Measurements from ENCODE around the gene KCNS1. TPM values are rescaled to one million over a fixed set of nuclear protein-coding genes. Genes with fewer than 3 reads are reported as not detected.

KCNS1 gene
- total RNA-seq, 1 experiment from 2014 or later: not detected

- TF ChIP-seq ZBTB33 (IDR thresholded peaks at IDR 0.05; ENCODE audit: extremely low read depth, insufficient replicate concordance, low read length) (no peak), EZH2phosphoT487 (IDR thresholded peaks at IDR 0.05; ENCODE audit: borderline replicate concordance) (no peak), EGR1 (IDR thresholded peaks at IDR 0.05; ENCODE audit: low read depth) (no peak), CBX3 (IDR thresholded peaks at IDR 0.05; ENCODE audit: low read depth) (no peak), MAX (IDR thresholded peaks at IDR 0.05) (no peak), SP1 (IDR thresholded peaks at IDR 0.05; ENCODE audit: low read depth) (no peak)
Measured at GRCh38 chr20:45113865-45114264, 12.9 kb upstream of the KCNS1 start (continued).

- no peak overlapping the region for H3K9ac ChIP-seq (ENCODE audit: low read length)
- no peak overlapping the region for H2AFZ ChIP-seq (ENCODE audit: low read depth, low read length, poor library complexity, severe bottlenecking)
- intact Hi-C loops (cut with micrococcal nuclease): no loop called here
- no peak for TF ChIP-seq ZNF274 (IDR thresholded peaks at IDR 0.05; ENCODE audit: low read depth, low read length)
- TF ChIP-seq RAD21 (IDR thresholded peaks at IDR 0.05; ENCODE audit: low read depth): no peak
- TF ChIP-seq POLR2A (IDR thresholded peaks at IDR 0.05; ENCODE audit: borderline replicate concordance, extremely low read depth, insufficient read depth, insufficient read length): no peak
- no peak for TF ChIP-seq TCF7L2 (IDR thresholded peaks at IDR 0.05; ENCODE audit: borderline replicate concordance, extremely low read depth, insufficient read depth, insufficient read length)
- no peak for TF ChIP-seq REST (IDR thresholded peaks at IDR 0.05; ENCODE audit: low read depth)
- no peak for TF ChIP-seq POLR2AphosphoS5 (IDR thresholded peaks at IDR 0.05; ENCODE audit: low read depth, low read length)
- TF ChIP-seq EGR1 (IDR thresholded peaks at IDR 0.05; ENCODE audit: low read depth): no peak
- no peak for TF ChIP-seq CBX3 (IDR thresholded peaks at IDR 0.05; ENCODE audit: low read depth)
- TF ChIP-seq MAX (IDR thresholded peaks at IDR 0.05): no peak
- TF ChIP-seq YY1 (IDR thresholded peaks at IDR 0.05; ENCODE audit: extremely low read depth, insufficient replicate concordance, low read depth, low read length): no peak
- TF ChIP-seq SIN3A (IDR thresholded peaks at IDR 0.05; ENCODE audit: low read depth): no peak
- no peak for TF ChIP-seq FOSL1 (IDR thresholded peaks at IDR 0.05; ENCODE audit: low read depth)
- TF ChIP-seq EZH2phosphoT487 (IDR thresholded peaks at IDR 0.05; ENCODE audit: borderline replicate concordance): no peak
- no peak for TF ChIP-seq ZBTB33 (IDR thresholded peaks at IDR 0.05; ENCODE audit: extremely low read depth, insufficient replicate concordance, low read length)
- H3K4me2 ChIP-seq (ENCODE audit: low read length): no peak overlapping the region
- no TSS peak for BruUV-seq (replicated peaks)
- no peak overlapping the region for H3K27ac ChIP-seq (ENCODE audit: low read depth, low read length)
- H3K9me3 ChIP-seq (ENCODE audit: control insufficient read depth in 1 of 2, insufficient read depth in 1 of 2, low read depth in 1 of 2, low read length in 2 of 2): no peaks in the 10 kb centered on the region
- ChIA-PET POLR2A (no interaction called here), CTCF (interaction anchor here (1.1 to 4.6 kb wide), 7 partner anchors 9 to 117 kb away, joined by 3 to 51 read pairs (median 12); no protein-coding TSS in a partner anchor), RAD21 (ENCODE audit: low non-redundant PET in 1 of 2, low total read pairs in 2 of 2, uncharacterized antibody in 2 of 2, unreplicated experiment in 2 of 2) (interaction anchor here in 1 of 2 experiments (1.0 kb wide), 1 partner anchor 69 kb away, joined by 3 read pairs; no protein-coding TSS in a partner anchor)
- ATAC-seq (no peak), DNase-seq (ENCODE audit: low read depth, low spot score) (no peak)
- H3K9me2 ChIP-seq (ENCODE audit: insufficient read depth): no peaks in the 10 kb centered on the region
- no peaks in the 10 kb centered on the region for H4K20me1 ChIP-seq (ENCODE audit: insufficient read depth)
- H3K36me3 ChIP-seq (ENCODE audit: control insufficient read depth in 1 of 2, insufficient read depth in 2 of 2, low read length in 2 of 2): no peaks in the 10 kb centered on the region
- no peak overlapping the region for H3K4me3 ChIP-seq (replicated peaks in 1 of 2; ENCODE audit: low read depth in 1 of 2, low read length in 2 of 2)
- 0 out of 4 replicates have a peak, but pooled peaks cover 0 to 3% of the 10 kb centered on the region in 2 experiments for H3K4me1 ChIP-seq (ENCODE audit: control insufficient read depth in 1 of 2, insufficient read depth in 2 of 2, low read length in 2 of 2)
- H3K79me2 ChIP-seq (ENCODE audit: insufficient read depth, low read length): no peaks in the 10 kb centered on the region
- no peaks in the 10 kb centered on the region; the same call in 1 of the 2 replicates for H3K27me3 ChIP-seq (ENCODE audit: insufficient read depth, low read length)
Measured at GRCh38 chr20:45112754-45113153, 11.8 kb upstream of the KCNS1 start.

Measured in HCT116 (cell line).